Stimulated activated CD8-positive, alpha-beta memory T cell treated with anti-CD3 and anti-CD28 coated beads, Interleukin-4, amount 100 ng/mL, for 1 hour (primary cell): ENCODE measurements around the gene C3.

Experiments used
- DNase-seq, 2 donors: peaks; one replicate each; pipeline ENCODE4 v3.0.0-alpha.2; 2020; ENCODE audit warnings: low read depth in 2 of 2, low spot score in 1 of 2

C3 gene

DNA sequence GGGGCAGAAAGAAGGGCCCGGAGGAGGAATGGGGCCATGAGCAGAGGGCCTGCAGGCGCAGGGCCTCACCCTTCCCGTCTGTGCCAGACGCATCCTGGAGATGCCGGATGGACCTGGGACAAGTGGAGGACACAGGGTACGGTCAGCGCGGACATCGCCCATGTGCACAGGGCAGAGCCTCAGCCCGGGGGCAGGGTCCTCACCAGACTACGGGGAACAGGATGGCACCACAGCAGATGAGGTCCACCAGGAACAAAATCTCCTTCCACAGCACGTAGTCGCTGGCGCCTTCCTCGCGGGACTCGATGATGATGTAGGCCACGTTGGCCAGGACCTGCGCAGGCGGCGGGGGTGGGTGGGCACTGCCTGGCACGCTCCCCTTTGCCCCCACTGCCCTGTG, 11.4 kb upstream of the C3 start:
- DNase-seq = no peak

DNA sequence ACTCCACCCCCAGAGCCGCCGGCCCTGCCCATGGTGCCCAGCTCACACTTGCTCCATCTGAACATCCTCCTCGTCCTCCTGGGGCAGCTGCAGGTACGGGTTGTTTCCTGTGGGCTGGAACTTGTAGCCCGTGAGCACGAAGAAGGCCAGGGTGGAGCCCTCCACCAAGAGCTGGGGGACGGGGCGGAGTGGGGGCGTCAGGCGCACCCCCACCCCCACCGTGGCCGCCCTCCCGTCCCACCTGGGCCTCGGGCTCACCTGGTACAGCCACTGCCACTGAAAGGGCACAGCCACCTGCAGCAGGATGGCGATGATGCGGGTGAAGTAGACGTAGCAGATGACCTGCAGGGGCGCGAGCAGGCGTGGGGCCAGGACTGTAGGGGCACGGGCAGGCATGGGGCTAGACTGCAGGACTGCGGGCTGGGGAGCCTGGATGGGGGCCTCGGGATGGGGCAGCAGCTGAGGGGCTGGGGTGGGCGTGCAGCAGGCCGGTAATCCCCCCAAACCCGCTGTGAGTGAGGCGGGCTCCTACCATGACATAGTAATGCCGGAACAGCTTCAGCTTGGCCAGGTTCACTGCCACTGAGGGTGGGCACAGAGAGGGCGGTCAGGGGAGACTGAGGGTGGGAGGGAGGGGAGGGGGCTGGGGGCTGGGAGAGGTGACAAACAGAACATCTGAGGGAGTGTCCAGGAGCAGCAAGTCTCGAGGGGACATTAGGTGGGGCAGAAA, 10.7 kb upstream of the C3 start:
- DNase-seq = no peak

DNA sequence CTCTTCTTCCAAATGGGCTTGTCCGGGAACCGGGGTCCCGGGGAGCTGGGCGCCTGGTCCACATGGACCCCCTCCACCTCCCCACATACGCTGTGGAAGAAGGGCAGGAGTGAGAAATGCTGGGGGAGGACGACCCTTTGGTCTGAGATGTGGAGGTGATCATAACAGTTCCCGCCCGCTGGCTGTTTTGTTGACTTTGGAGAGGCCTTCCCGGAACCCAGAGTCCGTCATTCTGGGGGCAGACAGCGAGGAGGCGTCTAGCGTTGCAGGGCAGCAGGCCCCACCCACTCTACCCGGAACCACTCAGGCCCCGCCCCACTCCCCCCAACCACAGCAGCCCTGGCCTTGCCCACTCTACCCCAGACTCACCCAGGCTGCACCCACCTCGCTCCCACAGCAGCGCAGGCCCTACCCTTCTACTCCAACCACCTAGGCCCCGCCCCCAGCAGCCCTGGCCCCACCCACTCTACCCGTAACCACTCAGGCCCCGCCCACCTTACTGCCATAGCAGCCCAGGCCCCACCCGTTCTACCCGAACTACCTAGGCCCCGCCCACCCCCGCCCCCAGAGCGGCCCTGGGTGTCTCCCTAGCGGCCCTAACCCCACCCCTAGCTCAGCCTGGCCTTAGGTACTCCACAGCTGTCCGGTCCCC, 9.8 kb upstream of the C3 start:
- no peak for DNase-seq

DNA sequence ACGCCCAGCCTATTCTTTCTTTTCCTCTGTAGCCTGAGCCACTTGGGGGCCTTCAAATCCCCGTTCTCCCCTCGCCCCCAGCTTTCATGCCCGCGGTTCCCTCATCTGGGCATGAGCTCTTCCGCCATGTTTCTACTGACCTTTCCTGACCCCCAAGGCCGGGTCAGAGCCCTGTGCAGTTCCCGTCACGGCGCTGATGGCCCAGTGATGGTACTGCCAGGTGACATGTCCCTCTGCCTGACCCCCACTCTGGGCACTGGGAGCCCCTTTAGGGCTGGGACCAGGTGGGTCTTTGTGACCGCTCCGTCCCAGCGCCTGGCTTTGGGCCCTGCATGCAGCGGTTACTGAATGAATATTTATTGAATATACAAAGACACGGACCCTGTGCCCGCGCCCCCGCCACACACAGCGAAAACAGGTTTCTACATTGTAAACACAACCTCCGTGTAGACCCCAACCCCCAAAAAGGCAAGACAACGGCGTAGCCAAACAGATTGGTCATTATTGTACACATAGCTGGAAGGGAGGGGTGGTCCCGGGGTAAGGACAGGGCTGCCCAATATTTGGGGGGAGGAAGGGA, 9.2 kb upstream of the C3 start:
- no peak for DNase-seq

DNA sequence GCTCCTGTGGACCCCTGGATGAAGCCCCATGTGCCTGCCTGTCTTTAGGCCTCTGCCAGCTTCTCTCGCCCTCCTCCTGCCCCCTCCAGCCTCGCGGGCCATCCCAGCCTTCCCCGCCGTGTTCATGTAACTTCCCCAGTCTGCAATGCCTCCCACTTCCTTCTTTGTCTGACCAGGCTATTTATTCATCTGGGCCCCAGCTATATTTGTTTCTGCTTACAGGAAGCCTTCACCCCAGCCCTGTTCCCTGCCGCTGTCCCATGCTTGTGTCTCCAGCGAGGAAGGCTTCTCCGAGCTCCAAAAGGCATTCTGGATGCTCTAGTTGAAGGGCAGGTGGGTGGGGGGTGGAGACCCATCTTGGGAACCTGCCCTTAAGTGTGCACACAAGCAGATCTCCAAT, 7.9 kb upstream of the C3 start:
- DNase-seq = no peak

DNA sequence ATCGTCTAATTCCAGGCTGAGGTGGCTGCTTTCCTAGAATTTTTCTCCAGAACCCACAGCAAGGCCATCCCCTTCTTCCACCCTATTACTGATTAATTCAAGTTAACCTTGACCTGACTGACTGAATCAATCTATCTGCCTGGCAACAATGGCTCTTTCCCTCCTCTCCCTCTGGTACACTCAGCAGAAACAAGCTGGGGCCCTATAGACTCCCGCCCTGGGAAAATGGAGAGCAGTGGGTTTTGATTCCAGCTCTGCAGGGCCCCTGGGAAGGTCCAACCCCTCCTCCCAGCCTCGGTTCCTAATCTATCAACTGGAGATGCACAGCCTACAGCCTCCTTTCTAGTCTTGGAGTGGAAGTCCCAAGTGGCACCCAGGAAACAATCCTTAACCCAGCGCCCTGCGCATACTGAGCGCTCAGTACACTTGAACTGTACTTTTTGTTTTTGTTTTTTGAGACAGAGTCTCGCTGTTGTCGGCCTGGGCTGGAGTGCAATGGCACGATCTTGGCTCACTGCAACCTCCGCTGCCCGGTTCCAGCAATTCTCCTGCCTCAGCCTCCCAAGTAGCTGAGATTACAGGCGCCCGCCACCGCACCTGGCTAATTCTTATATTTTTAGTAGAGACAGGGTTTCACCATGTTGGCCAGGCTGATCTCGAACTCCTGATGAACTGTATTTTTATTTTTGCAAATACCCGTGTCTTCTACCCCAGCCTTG, 5.2 kb upstream of the C3 start:
- DNase-seq = no peak

DNA sequence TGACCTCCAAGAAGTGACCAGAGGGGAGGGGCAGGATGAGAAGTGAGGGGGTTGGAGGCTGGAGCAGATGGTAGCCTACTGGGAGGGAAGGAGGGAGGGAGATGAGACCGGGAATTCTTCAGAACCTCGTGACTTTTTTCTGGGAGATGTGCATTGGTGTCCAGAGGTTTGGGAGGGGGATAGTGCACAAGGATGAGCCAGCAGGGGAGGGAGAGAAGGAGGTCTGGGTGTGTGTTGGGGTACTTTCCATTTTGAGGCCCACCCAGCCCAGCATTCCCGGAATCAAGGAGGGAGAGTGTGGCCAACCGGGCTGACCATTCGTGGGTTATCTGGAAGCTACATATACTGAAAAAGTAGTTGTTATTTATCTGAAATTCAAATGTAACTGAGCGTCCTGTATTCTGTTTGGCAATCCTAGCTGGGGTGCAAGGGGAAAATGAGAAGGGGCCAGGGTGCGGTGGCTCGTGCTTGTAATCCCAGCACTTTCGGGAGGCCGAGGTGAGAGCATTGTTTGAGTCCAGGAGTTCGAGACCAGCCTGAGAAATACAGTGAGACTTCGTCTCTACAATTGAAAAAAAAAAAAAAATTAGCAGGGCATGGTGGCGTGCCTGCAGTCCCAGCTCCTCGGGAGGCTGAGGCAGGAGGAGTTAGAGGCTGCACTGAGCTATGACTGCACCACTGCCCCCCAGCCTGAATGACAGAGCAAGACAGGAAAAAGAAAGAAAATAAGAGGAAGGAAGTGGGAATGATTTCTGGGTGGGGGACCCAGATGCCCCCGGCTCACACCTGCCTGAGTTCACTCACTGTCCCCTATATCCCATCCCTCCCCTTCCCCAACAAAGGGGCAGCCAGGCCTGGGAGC, 4.4 kb upstream of the C3 start:
- no peak for DNase-seq

DNA sequence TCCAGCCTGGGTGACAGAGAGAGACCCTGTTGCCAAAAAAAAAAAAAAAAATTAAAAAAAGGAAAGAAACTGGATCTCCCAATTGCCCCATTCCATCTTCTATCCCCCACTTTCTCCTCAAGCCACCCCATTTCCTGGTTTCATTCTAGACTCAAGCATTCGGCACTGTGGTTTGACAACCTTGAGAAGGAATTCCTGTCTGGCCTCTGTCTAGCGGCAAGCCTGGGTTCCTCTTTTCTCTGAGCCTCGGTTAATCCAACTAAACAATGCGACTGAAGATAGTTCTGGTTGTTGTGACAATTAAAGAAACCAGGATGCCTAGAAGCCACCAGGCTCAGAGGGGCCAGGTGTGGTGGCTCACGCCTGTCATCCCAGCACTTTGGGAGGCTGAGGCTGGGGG, 3.3 kb upstream of the C3 start:
- no peak for DNase-seq

DNA sequence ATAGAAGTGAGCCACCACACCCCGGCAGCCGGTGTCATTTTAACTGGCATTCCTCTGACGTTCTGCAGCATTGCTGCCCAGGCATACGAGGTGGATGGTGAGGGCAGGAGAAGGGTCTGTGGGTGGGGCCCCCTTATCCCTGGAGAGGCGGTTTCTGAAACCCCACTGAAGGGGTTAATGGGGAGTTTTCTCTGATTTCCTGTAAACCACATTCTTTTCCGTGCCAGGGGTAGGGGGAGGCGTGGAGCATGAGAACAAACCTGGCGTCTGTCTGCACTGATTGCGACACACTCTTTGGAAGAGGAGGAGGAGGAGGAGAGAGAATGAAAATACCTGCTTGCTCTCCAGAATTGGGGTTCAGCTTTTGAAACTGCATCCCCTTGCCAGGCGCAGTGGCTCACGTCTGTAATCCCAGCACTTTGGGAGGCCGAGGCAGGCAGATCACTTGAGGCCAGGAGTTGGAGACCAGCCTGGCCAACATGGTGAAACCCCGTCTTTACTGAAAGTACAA, 2.7 kb upstream of the C3 start:
- no peak for DNase-seq

DNA sequence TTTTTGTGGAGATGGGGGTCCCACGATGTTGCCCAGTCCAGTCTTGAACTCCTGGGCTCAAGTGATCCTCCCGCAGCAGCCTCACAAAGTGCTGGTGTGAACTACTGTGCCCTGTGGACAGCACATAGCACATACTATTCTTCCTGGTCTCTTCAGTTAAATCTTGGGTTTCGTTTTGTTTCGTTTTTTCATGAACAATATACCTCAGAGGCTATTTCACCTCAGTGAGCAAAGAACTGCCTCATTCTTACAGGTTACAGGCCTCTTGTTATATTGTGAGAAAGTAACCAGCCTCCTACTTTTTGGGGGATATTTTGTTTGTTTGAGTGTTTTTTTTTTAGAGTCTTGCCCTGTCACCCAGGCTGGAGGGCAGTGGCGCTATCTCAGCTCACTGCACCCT, 1.3 kb upstream of the C3 start:
- DNase-seq = no peak

DNA sequence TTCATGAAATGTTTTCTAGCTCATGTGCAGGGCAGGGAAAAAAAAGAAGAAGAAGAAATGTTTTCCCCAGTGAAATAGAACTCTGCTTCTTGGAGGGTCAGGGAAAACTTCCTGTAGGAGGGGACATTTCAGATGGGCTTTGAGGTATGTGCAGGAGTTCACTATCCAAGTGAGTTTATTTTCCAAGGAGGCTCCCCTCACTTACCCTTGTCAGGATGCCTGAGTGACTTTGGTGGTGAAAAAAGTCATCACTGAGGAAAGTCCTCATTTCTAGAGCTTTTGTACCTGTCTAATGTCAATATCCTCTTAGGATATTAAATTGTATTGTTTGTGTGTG, 656 bp upstream of the C3 start:
- DNase-seq = no peak

DNA sequence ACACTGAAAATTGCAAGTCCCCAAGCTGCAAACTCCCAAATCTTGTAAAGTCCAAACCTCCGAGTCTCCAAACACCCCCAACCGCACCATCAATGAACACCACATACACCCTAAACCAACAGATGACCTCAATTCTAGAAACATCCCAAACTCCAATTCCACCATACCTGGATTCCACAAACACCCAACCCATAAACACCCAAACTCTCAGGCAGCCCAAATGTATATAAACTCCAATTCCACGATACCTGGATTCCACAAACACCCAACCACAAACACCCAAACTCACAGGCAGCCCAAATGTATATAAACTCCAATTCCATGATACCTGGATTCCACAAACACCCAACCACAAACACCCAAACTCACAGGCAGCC, 470 bp downstream of the C3 start:
- no peak for DNase-seq

DNA sequence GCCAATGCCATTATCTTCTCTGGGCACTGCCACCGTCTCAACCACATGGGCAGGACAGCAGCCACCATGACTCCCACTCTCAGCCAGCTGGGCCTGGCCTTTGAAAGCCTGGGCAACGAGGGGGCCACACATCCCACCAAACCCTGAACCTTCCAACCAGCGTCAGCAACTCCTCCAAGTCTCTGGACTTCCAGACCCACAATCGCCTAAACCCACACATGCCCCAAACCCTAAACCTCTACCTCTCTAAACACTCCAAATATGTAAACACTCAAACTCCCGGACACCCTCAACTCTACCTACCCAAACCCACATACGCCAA, 949 bp downstream of the C3 start:
- DNase-seq = no peak

DNA sequence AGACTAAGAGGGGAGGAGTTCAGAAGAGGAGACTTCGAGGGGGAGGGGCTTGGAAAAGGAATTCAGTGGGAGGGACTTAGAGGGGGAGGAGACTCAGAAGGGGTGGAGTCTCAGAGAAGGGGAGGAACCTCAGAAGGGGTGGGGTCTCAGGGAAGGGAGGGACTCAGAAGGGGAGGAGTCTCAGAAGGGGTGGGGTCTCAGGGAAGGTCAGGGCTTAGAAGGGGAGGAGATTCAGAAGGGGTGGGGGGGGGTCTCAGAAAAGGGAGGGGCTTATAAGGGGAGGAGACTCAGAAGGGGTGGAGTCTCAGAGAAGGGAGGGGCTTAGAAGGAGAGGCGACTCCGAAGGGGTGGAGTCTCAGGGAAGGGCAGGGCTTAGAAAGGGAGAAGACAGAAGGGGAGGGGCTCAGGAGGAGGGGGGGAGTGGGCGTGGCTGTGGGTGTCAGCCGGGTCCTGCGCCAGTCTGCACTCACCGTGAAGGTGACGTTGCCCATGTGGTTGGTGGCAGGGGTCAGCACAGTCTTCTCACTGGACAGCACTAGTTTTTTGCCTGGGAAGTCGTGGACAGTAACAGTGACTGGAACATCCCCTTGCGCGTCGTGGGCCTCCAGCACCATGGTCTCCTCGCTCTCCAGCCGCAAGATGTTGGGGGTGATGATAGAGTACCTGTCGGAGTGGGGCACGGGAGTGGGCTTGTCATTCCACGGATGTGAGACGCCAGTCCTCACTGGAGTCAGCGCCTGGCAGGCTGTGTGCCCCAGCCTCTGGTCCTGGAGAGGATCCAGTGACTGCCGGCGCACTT, 1.5 kb downstream of the C3 start:
- DNase-seq = no peak

DNA sequence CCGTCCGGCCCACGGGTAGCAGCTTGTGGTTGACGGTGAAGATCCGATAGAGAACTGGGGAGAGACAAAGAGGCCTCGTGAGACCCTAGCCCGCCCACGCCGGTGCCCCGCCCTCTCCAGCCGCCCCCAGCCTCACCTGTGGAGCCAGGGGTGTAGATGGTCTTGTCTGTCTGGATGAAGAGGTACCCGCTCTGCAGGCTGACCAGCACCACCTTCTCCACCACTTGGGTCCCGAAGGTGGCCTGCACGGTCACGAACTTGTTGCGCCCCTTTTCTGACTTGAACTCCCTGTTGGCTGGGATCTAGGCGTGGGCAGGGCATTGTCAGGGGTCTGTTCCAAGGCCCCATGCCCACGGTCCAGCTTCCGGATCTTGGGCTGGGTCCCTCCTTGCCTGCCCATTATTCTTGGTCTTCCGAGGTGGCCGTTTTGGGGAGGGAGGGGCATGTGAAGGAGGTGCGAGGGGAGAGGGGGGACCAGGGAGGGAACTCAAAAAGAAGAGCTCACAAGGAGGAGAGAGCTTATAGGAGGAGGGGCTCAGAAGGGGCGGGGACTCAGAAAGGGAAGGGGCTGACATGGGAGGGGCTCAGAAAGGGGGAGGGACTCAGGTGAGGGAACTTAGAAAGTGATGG, 2.2 kb downstream of the C3 start:
- no peak for DNase-seq

DNA sequence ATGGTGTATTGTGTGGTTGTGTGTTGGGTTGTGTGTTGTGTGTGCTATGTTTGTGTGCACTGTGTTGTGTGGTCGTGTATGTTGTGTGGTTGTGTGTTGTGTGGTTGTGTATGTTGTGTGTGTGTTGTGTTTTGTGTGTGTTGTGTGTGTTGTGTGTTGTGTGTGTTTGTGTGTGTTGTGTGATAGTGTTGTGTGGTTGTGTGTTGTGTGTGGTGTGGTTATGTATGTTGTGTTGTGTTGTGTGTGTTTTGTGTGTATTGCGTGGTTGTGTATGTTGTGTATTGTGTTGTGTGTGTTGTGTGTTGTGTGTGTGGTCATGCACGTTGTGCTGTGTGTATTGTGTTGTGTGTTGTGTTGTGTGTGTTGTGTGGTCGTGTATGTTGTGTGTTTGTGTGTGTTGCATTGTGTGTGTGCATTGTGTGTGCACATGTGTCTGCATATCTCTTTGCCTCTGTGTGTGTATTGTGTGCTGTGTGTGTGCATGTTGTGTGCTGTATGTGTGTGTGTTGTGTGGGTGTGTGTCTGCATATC, 2.9 kb downstream of the C3 start:
- no peak for DNase-seq

DNA sequence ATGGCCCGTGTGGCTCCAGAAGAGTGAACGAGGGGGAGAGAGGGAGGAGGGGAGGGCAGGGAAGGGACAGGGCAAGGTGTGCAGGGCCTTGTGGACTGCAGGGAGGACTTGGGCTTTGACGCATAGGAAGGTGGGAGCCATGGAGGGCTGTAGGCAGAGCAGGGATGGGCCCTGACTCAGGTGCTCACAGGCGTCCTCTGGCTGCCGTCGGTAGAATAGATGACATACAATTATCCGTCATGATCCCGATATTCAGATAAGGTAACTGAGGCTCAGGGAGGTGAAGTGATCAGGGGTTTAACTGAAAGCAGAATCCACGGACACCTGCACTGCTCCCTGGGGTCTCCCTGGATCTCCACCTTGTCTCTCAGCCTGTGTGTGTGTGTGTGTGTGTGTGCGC, 3.4 kb downstream of the C3 start:
- DNase-seq = no peak

DNA sequence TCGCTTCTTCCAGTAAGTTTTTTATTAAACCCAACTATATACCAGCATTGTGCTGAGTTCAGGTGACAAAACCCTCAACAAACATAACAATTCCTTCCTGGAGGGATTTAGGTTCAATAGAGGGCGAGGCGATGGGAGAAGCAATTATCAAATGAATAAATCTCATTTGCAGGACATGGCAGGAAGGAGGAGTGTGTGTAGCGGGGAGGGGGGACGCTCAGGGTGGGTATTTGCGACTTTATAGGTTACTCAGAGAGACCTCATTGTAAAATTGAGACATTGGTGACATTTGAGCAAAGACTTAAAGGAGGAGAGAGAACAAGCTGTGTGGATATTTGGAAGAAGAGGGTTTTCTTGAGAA, 3.9 kb downstream of the C3 start:
- no peak for DNase-seq

DNA sequence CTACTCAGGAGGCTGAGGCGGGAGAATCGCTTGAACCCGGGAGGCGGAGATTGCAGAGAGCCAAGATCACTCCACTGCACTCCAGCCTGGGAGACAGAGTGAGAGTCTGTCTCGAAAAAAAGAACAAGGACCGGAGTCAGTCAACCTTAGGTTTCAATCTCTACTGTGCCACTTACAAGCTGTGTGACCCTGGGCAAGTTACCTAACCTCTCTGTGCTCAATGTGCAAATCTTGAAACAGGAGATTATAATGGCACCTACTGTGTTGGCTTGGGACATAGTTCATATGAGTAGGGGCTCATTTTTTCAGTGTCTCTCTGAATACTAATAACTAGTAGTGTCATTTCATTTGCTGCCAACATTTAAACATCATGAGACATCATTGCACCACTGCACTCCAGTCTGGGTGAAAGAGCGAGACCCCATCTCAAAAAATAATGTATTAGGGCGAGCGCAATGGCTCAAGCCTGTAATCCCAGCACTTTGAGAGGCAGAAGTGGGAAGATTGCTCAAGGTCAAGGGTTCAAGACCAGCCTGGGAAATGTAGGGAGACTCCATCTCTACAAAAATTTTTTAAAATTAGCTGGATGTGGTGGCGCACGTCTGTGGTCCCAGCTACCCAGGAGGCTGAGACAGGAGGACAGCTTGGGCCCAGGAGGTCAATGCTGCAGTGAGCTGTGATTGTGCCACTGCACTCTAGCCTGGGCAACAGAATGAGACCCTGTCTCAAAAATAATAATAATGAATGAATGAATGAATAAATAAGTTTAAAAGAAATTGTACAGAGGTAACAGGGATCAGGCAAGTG, 5.5 kb downstream of the C3 start:
- no peak for DNase-seq
